ENCODE data around the gene DNAJC18.

The DNAJC18 gene

DNA sequence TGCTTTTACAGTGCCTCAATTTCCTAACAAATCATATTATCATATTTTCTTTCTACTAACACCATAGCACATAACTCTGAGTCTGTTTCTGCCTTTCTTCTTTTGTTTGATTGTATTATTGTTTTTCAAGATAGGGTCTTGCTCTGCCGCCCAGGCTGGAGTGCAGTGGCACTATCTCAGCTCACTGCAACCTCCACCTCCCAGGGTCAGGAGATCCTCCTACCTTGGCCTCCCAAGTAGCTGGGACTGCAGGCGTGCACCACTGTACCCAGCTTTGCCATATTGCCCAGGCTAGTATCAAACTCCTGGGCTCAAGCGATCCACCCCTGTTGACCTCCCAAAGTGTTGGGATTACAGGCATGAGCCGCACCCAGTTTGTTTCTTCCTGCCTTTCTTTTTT lies 78.9 kb downstream of the DNAJC18 start:
- TF ChIP-seq, protein P1, sequence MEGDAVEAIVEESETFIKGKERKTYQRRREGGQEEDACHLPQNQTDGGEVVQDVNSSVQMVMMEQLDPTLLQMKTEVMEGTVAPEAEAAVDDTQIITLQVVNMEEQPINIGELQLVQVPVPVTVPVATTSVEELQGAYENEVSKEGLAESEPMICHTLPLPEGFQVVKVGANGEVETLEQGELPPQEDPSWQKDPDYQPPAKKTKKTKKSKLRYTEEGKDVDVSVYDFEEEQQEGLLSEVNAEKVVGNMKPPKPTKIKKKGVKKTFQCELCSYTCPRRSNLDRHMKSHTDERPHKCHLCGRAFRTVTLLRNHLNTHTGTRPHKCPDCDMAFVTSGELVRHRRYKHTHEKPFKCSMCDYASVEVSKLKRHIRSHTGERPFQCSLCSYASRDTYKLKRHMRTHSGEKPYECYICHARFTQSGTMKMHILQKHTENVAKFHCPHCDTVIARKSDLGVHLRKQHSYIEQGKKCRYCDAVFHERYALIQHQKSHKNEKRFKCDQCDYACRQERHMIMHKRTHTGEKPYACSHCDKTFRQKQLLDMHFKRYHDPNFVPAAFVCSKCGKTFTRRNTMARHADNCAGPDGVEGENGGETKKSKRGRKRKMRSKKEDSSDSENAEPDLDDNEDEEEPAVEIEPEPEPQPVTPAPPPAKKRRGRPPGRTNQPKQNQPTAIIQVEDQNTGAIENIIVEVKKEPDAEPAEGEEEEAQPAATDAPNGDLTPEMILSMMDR (IDR thresholded peaks at IDR 0.05; ENCODE audit: low read length), result no peak
- TF ChIP-seq EZH2 (IDR thresholded peaks at IDR 0.05; ENCODE audit: borderline replicate concordance, low read length), result no peak
- no peaks in the 10 kb centered on the region for H3F3A ChIP-seq (ENCODE audit: insufficient read depth, low read length)
- H3K4me2 ChIP-seq (ENCODE audit: low read length), result no peak overlapping the region
- H3K27ac ChIP-seq (ENCODE audit: low read depth, low read length, poor library complexity, severe bottlenecking), result no peak overlapping the region
- no peaks in the 10 kb centered on the region for H3K9me3 ChIP-seq (ENCODE audit: low read length)
- no peak overlapping the region for H3K4me3 ChIP-seq (ENCODE audit: low read depth, low read length, poor library complexity, severe bottlenecking)
- H3K4me1 ChIP-seq (ENCODE audit: insufficient read depth, low read length, severe bottlenecking), result no peaks in the 10 kb centered on the region
- no peak overlapping the region for H3K9ac ChIP-seq (ENCODE audit: low read length)
- H3K27me3 ChIP-seq (ENCODE audit: insufficient read depth, low read length), result no peaks in the 10 kb centered on the region
- peaks cover 57% of the 10 kb centered on the region for H3K36me3 ChIP-seq (ENCODE audit: insufficient read depth, low read length)
- no peak overlapping the region for H2AFZ ChIP-seq (ENCODE audit: low read length)
- H4K20me1 ChIP-seq (ENCODE audit: insufficient read depth, low read length), result peaks cover 4% of the 10 kb centered on the region; the same call in 1 of the 2 replicates
- peaks cover 53% of the 10 kb centered on the region for H3K79me2 ChIP-seq (ENCODE audit: insufficient read depth, low read length)
- H3K9me2 ChIP-seq (ENCODE audit: low read depth, low read length), result no peaks in the 10 kb centered on the region

Data from OCI-LY1 (cell line).